Lung (tissue), 12 donors: Measurements from ENCODE around the gene ETF1. TPM values are rescaled to one million over a fixed set of nuclear protein-coding genes. Genes with fewer than 3 reads are reported as not detected.

ENCODE experiments used
- ATAC-seq: fragments of 200-7000 bp; cut with Tn5 transposase; one replicate; pipeline ENCODE4 v1.9.1; 2020; ENCODE audit warnings: moderate number of reproducible peaks; ENCODE audit not compliant: insufficient read depth, low FRiP score
- DNase-seq, 3 donors: peaks; one replicate each; pipeline ENCODE4 v3.0.0-alpha.2; 2013 to 2017
- H3K27ac ChIP-seq, 2 donors: one replicate each; pipeline ENCODE4 v1.5.1; 2013; ENCODE audit warnings: mild to moderate bottlenecking in 2 of 2, moderate library complexity in 2 of 2, control low read depth in 1 of 2, inconsistent platforms in 1 of 2, low read depth in 1 of 2, low read length in 1 of 2
- H3K27me3 ChIP-seq, 3 donors: one replicate each; pipeline ENCODE4 v1.5.1; 2013; ENCODE audit warnings: low read length in 2 of 3; ENCODE audit not compliant: control insufficient read depth in 3 of 3, insufficient read depth in 3 of 3
- H3K36me3 ChIP-seq, 4 donors: one replicate each; pipeline ENCODE4 v1.5.1; 2013; ENCODE audit warnings: low read length in 4 of 4, mild to moderate bottlenecking in 1 of 4, moderate library complexity in 1 of 4; ENCODE audit not compliant: control insufficient read depth in 4 of 4, insufficient read depth in 4 of 4
- H3K4me1 ChIP-seq, 5 donors: one replicate each; pipeline ENCODE4 v1.5.1; 2013; ENCODE audit warnings: low read length in 5 of 5, mild to moderate bottlenecking in 2 of 5, moderate library complexity in 1 of 5; ENCODE audit not compliant: control insufficient read depth in 5 of 5, insufficient read depth in 5 of 5
- H3K4me3 ChIP-seq: one replicate; pipeline ENCODE4 v1.5.1; 2013; ENCODE audit warnings: mild to moderate bottlenecking, control low read depth, moderate library complexity
- H3K9ac ChIP-seq, 2 donors: one replicate each; pipeline ENCODE4 v1.5.1; 2013; ENCODE audit warnings: low read length in 2 of 2, control low read depth in 1 of 2; ENCODE audit not compliant: insufficient read depth in 1 of 2
- H3K9me3 ChIP-seq, 4 donors: one replicate each; pipeline ENCODE4 v1.5.1; 2013; ENCODE audit warnings: low read length in 3 of 4, mild to moderate bottlenecking in 1 of 4, moderate library complexity in 1 of 4; ENCODE audit not compliant: control insufficient read depth in 4 of 4, insufficient read depth in 3 of 4
- WGBS, 2 donors: extraction: QIAGEN DNeasy Blood & Tissue Kit; methylation state at CpG; one replicate each; pipeline ENCODE4 v1.1.7; 2013; 5-methylcytosine and 5-hydroxymethylcytosine counted together
- polyA plus RNA-seq, 2 donors: library from polyadenylated mRNA; stranded (reverse); fragments of 200-250 nt; gene quantifications; one replicate each; pipeline ENCODE4 v1.2.1, GENCODE V29; 2013
- total RNA-seq, 2 donors: library from RNA; depleted of rRNA in 1 of 2; stranded (reverse); fragments of >200 nt in 1 of 2; gene quantifications; one replicate each; pipeline ENCODE4 v1.2.1, GENCODE V29; 2014 to 2021
- TF ChIP-seq, protein P1 (sequence below): IDR thresholded peaks from 2 replicates; pipeline ENCODE4 v1.5.1; 2012; ENCODE audit warnings: mild to moderate bottlenecking; ENCODE audit errors: control extremely low read depth, extremely low read depth
- donor health status: control.
- donor health status: control.
- donor health status: Bipolar disorder and iron deficiency.
- donor health status: healthy.
- donor health status: DM: yes; HTN: yes; CAD: no.

Gene ETF1
- total and polyA plus RNA-seq, 4 donors, result 36.9 to 99.2 (median 62.8) TPM

DNA sequence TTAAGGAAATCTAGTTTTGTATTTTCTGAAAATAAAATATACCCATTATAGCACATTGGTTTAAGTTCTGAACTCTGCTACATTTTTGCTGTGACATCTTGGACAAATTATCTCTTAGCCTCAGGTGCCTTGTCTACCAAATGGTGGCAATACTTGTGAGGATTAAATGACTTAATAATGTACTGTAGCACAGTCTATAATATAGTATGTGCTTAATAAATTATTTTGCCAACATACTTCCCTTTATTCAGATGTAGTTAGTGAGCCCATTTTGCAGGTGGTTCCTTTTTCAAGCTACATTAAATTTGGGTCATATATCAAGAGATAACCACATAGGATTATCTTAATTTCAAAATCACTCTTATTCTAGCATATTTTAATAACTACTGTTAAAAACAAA, 3.2 kb downstream of the ETF1 start:
- no peaks in the 10 kb centered on the region for H3K9me3 ChIP-seq
- H3K36me3 ChIP-seq, result peaks cover 0 to 12% (median under 1%) of the 10 kb centered on the region in 4 donors
- no peak overlapping the region for H3K27ac ChIP-seq
- DNase-seq (no peak), ATAC-seq (no peak)
- H3K9ac ChIP-seq, result no peak overlapping the region
- no peak overlapping the region for H3K4me3 ChIP-seq
- no peaks in the 10 kb centered on the region for H3K27me3 ChIP-seq
- H3K4me1 ChIP-seq, result peaks cover 6 to 29% (median 14%) of the 10 kb centered on the region in 5 donors
- TF ChIP-seq, protein P1, sequence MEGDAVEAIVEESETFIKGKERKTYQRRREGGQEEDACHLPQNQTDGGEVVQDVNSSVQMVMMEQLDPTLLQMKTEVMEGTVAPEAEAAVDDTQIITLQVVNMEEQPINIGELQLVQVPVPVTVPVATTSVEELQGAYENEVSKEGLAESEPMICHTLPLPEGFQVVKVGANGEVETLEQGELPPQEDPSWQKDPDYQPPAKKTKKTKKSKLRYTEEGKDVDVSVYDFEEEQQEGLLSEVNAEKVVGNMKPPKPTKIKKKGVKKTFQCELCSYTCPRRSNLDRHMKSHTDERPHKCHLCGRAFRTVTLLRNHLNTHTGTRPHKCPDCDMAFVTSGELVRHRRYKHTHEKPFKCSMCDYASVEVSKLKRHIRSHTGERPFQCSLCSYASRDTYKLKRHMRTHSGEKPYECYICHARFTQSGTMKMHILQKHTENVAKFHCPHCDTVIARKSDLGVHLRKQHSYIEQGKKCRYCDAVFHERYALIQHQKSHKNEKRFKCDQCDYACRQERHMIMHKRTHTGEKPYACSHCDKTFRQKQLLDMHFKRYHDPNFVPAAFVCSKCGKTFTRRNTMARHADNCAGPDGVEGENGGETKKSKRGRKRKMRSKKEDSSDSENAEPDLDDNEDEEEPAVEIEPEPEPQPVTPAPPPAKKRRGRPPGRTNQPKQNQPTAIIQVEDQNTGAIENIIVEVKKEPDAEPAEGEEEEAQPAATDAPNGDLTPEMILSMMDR, result no peak

- Histone ChIP-seq H3K27ac (no peak overlapping the region), H3K4me1 (peaks cover 3 to 24% (median 10%) of the 10 kb centered on the region in 5 donors), H3K36me3 (peaks cover 0 to 12% (median under 1%) of the 10 kb centered on the region in 4 donors), H3K9ac (no peak overlapping the region), H3K9me3 (no peaks in the 10 kb centered on the region), H3K27me3 (no peaks in the 10 kb centered on the region), H3K4me3 (no peak overlapping the region)
- WGBS, 2 donors, result 52 to 59% methylated on average over 2 of the region's 2 CpGs
- no peak for ATAC-seq
- TF ChIP-seq, protein P1, result no peak
- DNase-seq, result no peak
Observed at GRCh38 chr5:138538943-138539627, 4.0 kb downstream of the ETF1 start.

DNA sequence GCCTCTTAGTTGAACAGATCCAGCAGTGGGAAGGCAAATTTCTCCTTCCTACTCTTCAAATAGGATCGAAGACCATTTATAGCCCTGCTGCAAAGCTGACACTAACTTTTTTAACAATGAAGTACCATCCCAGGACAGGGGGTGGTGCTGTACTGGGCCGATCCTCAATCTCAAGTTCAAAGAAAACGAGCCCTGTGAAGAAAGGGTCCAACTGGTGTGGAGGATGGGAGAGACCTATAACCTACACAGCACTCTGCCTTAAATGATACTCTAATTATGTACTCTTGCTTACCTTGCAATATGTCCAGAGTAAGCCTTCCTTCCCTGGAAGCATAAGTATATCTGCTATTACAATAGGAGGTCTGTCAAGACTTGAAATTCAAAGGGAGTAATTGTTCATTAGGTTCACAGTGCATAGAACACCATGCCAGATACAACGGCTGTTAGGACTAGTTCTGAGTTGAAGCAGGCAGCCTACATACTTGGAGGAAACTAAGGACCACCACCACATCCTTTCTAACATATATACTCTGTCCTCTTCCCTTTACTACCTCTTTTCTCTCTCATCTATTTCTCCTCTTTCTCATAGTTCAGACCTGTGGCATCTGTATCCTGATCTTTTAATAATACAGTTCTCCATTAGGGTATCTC, 6.2 kb downstream of the ETF1 start:
- H3K4me1 ChIP-seq, result peaks cover 3 to 24% (median 9%) of the 10 kb centered on the region in 5 donors
- WGBS, 2 donors, result 75 to 76% methylated on average over 4 of the region's 4 CpGs

More for the DNA sequence above, 6.2 kb downstream of the ETF1 start:
- H3K27me3 ChIP-seq, result no peaks in the 10 kb centered on the region
- no peak overlapping the region for H3K9ac ChIP-seq
- H3K36me3 ChIP-seq, result peaks cover 0 to 3% (median 1%) of the 10 kb centered on the region in 4 donors
- ATAC-seq (no peak), DNase-seq (no peak)
- no peaks in the 10 kb centered on the region for H3K9me3 ChIP-seq
- H3K4me3 ChIP-seq, result no peak overlapping the region
- no peak overlapping the region for H3K27ac ChIP-seq
- TF ChIP-seq, protein P1, result no peak
